ENCODE measurements around the gene PAFAH2.

- TF ChIP-seq CTCF (IDR thresholded peaks at IDR 0.05; ENCODE audit: insufficient read depth, low read length): no peak
- no peak for TF ChIP-seq REST (IDR thresholded peaks at IDR 0.05; ENCODE audit: insufficient replicate concordance, low read depth)
- no peak for TF ChIP-seq POLR2AphosphoS5 (IDR thresholded peaks at IDR 0.05; ENCODE audit: low read depth)
Measured at GRCh38 chr1:25933479-25934365, 64.1 kb downstream of the PAFAH2 start.

Data from HL-60 (cell line).